CD14-positive monocyte (primary cell): ENCODE results near the gene DENND11. TPM values are rescaled to one million over a fixed set of nuclear protein-coding genes. Genes with fewer than 3 reads are reported as not detected.

Source experiments
- DNase-seq, 3 donors: peaks; one replicate each; pipeline ENCODE4 v3.0.0-alpha.2; 2011 to 2022
- H2AFZ ChIP-seq: 2 replicates; pipeline ENCODE4 v1.6.0; 2012; ENCODE audit warnings: mild to moderate bottlenecking, low read depth, low read length, inconsistent platforms; ENCODE audit not compliant: insufficient read depth, poor library complexity, severe bottlenecking
- H3K27ac ChIP-seq, 2 donors: 1 replicate in 1 of 2; 2 replicates in 1 of 2; pipeline ENCODE4 v1.5.1; 2012 to 2013; ENCODE audit warnings: low read length in 2 of 2, control low read depth in 1 of 2, inconsistent platforms in 1 of 2, low read depth in 1 of 2, mild to moderate bottlenecking in 1 of 2
- H3K27me3 ChIP-seq, 2 donors: one replicate each; pipeline versions ENCODE4 v1.6.0 to v1.6.1; 2011 to 2013; ENCODE audit warnings: low read length in 2 of 2; ENCODE audit not compliant: control insufficient read depth in 2 of 2, insufficient read depth in 2 of 2
- H3K36me3 ChIP-seq, 2 donors: replicated peaks in 1 of 2; 1 replicate in 1 of 2; 2 replicates in 1 of 2; pipeline versions ENCODE4 v1.5.1 to v1.6.1; 2012 to 2013; ENCODE audit warnings: low read length in 2 of 2, control low read depth in 1 of 2, inconsistent platforms in 1 of 2, mild to moderate bottlenecking in 1 of 2; ENCODE audit not compliant: insufficient read depth in 2 of 2, control insufficient read depth in 1 of 2
- H3K4me1 ChIP-seq, 2 donors: 1 replicate in 1 of 2; 2 replicates in 1 of 2; pipeline versions ENCODE4 v1.5.1 to v1.6.1; 2012 to 2013; ENCODE audit warnings: low read length in 2 of 2, control low read depth in 1 of 2, inconsistent platforms in 1 of 2, mild to moderate bottlenecking in 1 of 2, moderate library complexity in 1 of 2; ENCODE audit not compliant: insufficient read depth in 2 of 2, control insufficient read depth in 1 of 2
- H3K4me2 ChIP-seq: replicated peaks from 2 replicates; pipeline ENCODE3; 2012; ENCODE audit warnings: low read length, moderate library complexity, mild to moderate bottlenecking; ENCODE audit not compliant: poor library complexity, severe bottlenecking; ENCODE audit errors: extremely low read depth
- H3K4me3 ChIP-seq, 3 experiments: fragments of 200-600 bp in 1 of 3; sonication (generic) in 1 of 3; replicated peaks in 1 of 3; 1 replicate in 2 of 3; 2 replicates in 1 of 3; pipeline ENCODE4 v1.5.1; 2011 to 2013; ENCODE audit warnings: low read length in 3 of 3, mild to moderate bottlenecking in 3 of 3, control low read depth in 2 of 3, low read depth in 2 of 3, inconsistent platforms in 1 of 3, moderate library complexity in 1 of 3
- H3K79me2 ChIP-seq: 2 replicates; pipeline ENCODE4 v1.6.0; 2012; ENCODE audit warnings: mild to moderate bottlenecking, control low read depth, inconsistent platforms, low read length, moderate library complexity; ENCODE audit not compliant: insufficient read depth
- H3K9ac ChIP-seq: 2 replicates; pipeline ENCODE4 v1.6.0; 2017; ENCODE audit warnings: low read length, mild to moderate bottlenecking; ENCODE audit not compliant: insufficient read depth, poor library complexity, severe bottlenecking
- H3K9me3 ChIP-seq, 2 donors: replicated peaks in 1 of 2; 1 replicate in 1 of 2; 2 replicates in 1 of 2; pipeline versions ENCODE4 v1.5.1 to v1.6.1; 2012 to 2013; ENCODE audit warnings: low read length in 2 of 2, control low read depth in 1 of 2; ENCODE audit not compliant: control insufficient read depth in 1 of 2, insufficient read depth in 1 of 2
- H4K20me1 ChIP-seq: 2 replicates; pipeline ENCODE4 v1.6.0; 2012; ENCODE audit warnings: mild to moderate bottlenecking, low read length, control low read depth, moderate library complexity; ENCODE audit not compliant: insufficient read depth
- H3K27ac Mint-ChIP-seq, 7 donors: one replicate each; pipeline ENCODE4 v1.8.0; 2020; ENCODE audit warnings: mild to moderate bottlenecking in 7 of 7, mixed read lengths in 7 of 7, moderate library complexity in 6 of 7, inconsistent platforms in 2 of 7
- H3K27me3 Mint-ChIP-seq, 3 donors: one replicate each; pipeline ENCODE4 v1.8.0; 2021 to 2022; ENCODE audit warnings: low read depth in 3 of 3, mild to moderate bottlenecking in 3 of 3, mixed read lengths in 3 of 3, moderate library complexity in 3 of 3, inconsistent platforms in 1 of 3
- H3K36me3 Mint-ChIP-seq, 2 donors: one replicate each; pipeline ENCODE4 v1.8.0; 2020; ENCODE audit warnings: mixed read lengths in 2 of 2, inconsistent platforms in 1 of 2, mild to moderate bottlenecking in 1 of 2
- H3K4me1 Mint-ChIP-seq: one replicate; pipeline ENCODE4 v1.8.0; 2020; ENCODE audit warnings: mild to moderate bottlenecking, mixed read lengths
- H3K4me3 Mint-ChIP-seq, 2 donors: one replicate each; pipeline ENCODE4 v1.8.0; 2020; ENCODE audit warnings: mild to moderate bottlenecking in 2 of 2, mixed read lengths in 2 of 2, moderate library complexity in 1 of 2
- H3K9me3 Mint-ChIP-seq, 7 donors: one replicate each; pipeline ENCODE4 v1.8.0; 2020 to 2022; ENCODE audit warnings: mixed read lengths in 7 of 7, mild to moderate bottlenecking in 6 of 7, moderate library complexity in 6 of 7, inconsistent platforms in 2 of 7
- WGBS: methylation state at CpG from one replicate; pipeline ENCODE4 v1.1.5; 2013; ENCODE audit warnings: missing lambda C conversion rate; ENCODE audit not compliant: insufficient coverage; 5-methylcytosine and 5-hydroxymethylcytosine counted together
- intact Hi-C, 2 donors: fragments of 100-400 bp; cut with micrococcal nuclease; formaldehyde crosslinking; loops; one replicate each; pipeline versions ENCODE4 v1.15.0 to v1.15.1; 2023
- polyA plus RNA-seq, 3 donors: library from polyadenylated mRNA; depleted of rRNA in 1 of 3; unstranded in 2 of 3; stranded (reverse) in 1 of 3; fragments of 300-500 nt in 2 of 3; fragments of >200 nt in 1 of 3; fragmentation: Illumina TruSeq in 2 of 3; gene quantifications; 1 replicate in 2 of 3; 2 replicates in 1 of 3; pipeline ENCODE4 v1.2.3, GENCODE V29; 2012 to 2021
- TF ChIP-seq, protein P1 (sequence below): fragments of 200-600 bp; IDR thresholded peaks from one replicate; pipeline ENCODE4 v1.8.0; 2022; ENCODE audit warnings: antibody characterized with exemption, mild to moderate bottlenecking

The DENND11 gene
- polyA plus RNA-seq, 3 donors: 1.4 to 4.7 (median 1.9) TPM

DNA sequence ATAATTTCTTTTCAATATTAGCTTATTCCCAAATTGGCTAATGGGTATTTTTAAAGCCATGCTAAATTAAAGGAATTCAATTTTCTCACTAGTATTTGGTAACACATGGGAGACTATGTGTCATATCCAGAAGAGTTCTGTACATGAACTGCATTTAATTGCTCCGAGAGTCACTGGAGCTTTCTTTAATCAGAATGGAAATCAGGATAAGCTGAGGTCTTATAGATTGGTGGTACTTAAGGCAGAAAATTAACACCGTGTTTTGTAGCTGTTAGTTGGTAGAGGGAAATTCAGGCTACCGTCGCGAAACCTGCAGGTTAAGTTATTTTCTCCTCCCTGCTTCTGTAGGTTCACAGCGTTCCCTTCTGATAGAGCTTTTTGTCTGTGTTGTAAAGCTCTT, 6.4 kb upstream of the DENND11 start, which contains the start of gene WEE2:
Gene WEE2 (plus strand): TSS at position 3 of the 400 bp plus-strand sequence. CDS start 406 bp downstream, outside the sequence.
- no peaks in the 10 kb centered on the region for H4K20me1 ChIP-seq
- intact Hi-C loops: loop anchor here in 1 of 2 donors (10.0 kb wide), 1 partner anchor 54 kb away; no protein-coding TSS in a partner anchor
- no peaks in the 10 kb centered on the region for H3K9me3 Mint-ChIP-seq
- H3K27me3 ChIP-seq: peaks cover 3 to 4% of the 10 kb centered on the region in 2 donors
- H3K4me3 Mint-ChIP-seq: no peak within 1 kb of the TSS
- H3K9ac ChIP-seq: no peak within 1 kb of the TSS
- no peak within 1 kb of the TSS for H3K4me3 ChIP-seq
- no peak within 1 kb of the TSS for H3K27ac ChIP-seq
- H3K4me2 ChIP-seq: no peak within 1 kb of the TSS
- H3K27ac Mint-ChIP-seq: no peak within 1 kb of the TSS
- 100% methylated on average over 4 of the region's 6 CpGs for WGBS
- TF ChIP-seq, protein P1, sequence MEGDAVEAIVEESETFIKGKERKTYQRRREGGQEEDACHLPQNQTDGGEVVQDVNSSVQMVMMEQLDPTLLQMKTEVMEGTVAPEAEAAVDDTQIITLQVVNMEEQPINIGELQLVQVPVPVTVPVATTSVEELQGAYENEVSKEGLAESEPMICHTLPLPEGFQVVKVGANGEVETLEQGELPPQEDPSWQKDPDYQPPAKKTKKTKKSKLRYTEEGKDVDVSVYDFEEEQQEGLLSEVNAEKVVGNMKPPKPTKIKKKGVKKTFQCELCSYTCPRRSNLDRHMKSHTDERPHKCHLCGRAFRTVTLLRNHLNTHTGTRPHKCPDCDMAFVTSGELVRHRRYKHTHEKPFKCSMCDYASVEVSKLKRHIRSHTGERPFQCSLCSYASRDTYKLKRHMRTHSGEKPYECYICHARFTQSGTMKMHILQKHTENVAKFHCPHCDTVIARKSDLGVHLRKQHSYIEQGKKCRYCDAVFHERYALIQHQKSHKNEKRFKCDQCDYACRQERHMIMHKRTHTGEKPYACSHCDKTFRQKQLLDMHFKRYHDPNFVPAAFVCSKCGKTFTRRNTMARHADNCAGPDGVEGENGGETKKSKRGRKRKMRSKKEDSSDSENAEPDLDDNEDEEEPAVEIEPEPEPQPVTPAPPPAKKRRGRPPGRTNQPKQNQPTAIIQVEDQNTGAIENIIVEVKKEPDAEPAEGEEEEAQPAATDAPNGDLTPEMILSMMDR: no peak
- H3K27me3 Mint-ChIP-seq: peaks cover under 1 to 8% (median 4%) of the 10 kb centered on the region in 3 donors
- no peaks in the 10 kb centered on the region for H3K9me3 ChIP-seq
- no peaks in the 10 kb centered on the region for H3K4me1 Mint-ChIP-seq
- no peak within 1 kb of the TSS for H2AFZ ChIP-seq
- H3K36me3 ChIP-seq: no peaks in the 10 kb centered on the region
- no peak for DNase-seq
- H3K36me3 Mint-ChIP-seq: no peaks in the 10 kb centered on the region
- no peaks in the 10 kb centered on the region for H3K79me2 ChIP-seq
- H3K4me1 ChIP-seq: no peaks in the 10 kb centered on the region

DNA sequence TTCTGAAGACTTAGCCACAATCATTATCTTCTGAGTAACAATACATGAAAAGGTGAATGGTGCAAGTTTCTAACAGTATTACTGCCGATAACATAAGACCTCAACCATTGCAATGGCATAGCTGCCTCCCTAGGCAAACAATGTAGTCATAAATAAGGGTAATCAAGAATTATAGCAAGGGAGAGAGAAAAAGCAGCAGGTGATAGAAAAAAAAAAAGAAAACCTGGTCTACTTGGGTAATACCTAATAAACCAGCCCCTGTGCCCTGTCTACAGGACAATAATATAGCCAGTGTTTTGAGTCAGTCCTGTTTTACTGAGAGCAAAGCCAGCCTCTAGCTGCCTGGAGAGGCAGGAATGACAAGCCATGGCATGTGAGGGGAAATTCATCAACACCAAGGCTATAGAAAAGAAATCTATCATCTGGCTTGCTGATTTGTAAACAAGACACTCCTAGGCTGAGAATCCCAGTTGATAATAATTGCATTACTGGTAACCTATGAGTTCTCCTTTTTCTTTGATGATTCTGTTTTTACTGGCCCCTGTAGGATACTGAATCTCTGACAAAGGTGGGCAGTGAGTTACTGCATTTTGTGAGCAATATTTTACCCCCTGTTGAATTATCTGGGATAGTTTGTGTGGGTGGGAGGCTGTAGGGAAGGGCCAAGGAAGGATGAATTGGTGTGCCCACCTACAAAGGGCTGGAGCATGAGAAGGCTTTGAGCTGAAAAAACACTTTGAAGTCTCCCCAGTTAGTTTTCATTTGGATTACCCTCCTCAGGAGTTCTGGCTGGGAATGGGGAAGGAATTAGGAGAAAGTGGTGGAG, 4.5 kb upstream of the DENND11 start:
- Mint-ChIP-seq H3K27ac (no peak overlapping the region), H3K4me1 (peaks cover 5% of the 10 kb centered on the region), H3K9me3 (no peaks in the 10 kb centered on the region), H3K4me3 (no peak overlapping the region), H3K27me3 (peaks cover 13 to 21% (median 15%) of the 10 kb centered on the region in 3 donors), H3K36me3 (no peaks in the 10 kb centered on the region)
- intact Hi-C loops: loop anchor here in 1 of 2 donors (10.0 kb wide), 1 partner anchor 52 kb away; no protein-coding TSS in a partner anchor
- H3K4me1 ChIP-seq: peaks cover 5 to 6% of the 10 kb centered on the region in 2 donors
- no peaks in the 10 kb centered on the region for H4K20me1 ChIP-seq
- no CpG with 5 or more reads among the region's 1 CpG for WGBS
- H3K36me3 ChIP-seq: no peaks in the 10 kb centered on the region
- peaks cover 14% of the 10 kb centered on the region in 2 donors for H3K27me3 ChIP-seq
- no peak overlapping the region for H2AFZ ChIP-seq
- TF ChIP-seq, protein P1: no peak
- DNase-seq: no peak
- no peak overlapping the region for H3K9ac ChIP-seq
- H3K4me2 ChIP-seq: no peak overlapping the region
- no peaks in the 10 kb centered on the region for H3K79me2 ChIP-seq
- H3K9me3 ChIP-seq: no peaks in the 10 kb centered on the region
- no peak overlapping the region for H3K4me3 ChIP-seq
- no peak overlapping the region for H3K27ac ChIP-seq
